HPDE6-E6E7 (cell line): Measurements from ENCODE around the gene SHISAL2A.

Experiments used
- DNase-seq: peaks from one replicate; pipeline ENCODE4 v3.0.0; 2011; ENCODE audit warnings: missing footprints; ENCODE audit errors: extremely low spot score

SHISAL2A gene

DNA sequence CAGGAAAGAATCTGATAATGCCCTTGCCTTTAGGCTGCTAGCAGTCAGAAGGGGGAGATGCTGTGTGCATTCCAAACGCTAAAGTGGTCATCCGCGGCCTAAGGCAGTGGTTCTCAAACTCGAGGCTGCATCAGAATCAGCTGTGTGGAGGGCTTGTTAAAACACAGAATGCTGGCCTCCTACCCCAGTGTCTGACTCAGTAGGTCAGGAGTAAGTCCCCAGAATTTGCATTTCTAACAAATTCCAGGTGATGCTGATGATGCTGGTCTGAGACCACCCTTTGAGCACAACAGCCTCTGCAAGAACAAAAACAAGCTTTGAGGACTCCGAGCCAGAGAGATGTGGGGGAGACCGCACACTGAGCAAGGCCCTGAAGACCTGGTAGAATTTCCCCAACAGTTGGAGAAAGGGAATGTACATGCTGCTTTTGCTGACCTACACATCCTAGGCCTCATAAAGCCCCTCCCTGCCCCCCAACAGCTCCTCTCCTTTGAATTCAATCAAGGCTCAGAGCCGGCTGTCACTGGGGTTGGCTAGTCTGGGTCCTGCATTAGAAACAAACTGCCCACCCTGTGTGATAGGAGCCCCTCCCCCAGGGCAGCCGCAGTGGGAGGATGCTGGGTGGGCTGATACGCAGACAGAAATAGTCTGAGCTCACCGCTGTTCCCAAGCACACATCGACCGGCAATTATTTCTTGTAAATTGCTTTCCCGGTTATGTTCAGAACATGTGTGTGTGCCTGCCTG, 27.1 kb downstream of the SHISAL2A start:
- no peak for DNase-seq

DNA sequence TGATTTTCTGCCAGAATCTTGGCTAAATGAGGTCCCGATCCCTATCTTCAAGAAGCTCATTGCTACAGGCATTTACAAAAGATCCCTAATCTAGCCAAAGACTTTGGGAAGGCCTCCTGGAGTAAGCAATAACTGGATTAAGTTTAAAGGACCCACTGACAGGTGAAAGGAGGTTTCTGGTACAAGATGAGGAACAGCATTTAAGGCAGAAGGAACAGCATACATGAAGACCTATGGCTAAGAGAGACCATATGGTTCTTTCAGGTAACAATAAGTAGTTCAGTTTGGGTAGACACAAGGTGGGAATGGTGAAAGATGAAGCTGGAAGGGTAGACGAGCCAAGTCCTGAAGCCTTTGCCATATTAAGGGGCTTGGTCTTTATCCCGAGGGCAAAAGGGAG, 27.8 kb downstream of the SHISAL2A start:
- no peak for DNase-seq

DNA sequence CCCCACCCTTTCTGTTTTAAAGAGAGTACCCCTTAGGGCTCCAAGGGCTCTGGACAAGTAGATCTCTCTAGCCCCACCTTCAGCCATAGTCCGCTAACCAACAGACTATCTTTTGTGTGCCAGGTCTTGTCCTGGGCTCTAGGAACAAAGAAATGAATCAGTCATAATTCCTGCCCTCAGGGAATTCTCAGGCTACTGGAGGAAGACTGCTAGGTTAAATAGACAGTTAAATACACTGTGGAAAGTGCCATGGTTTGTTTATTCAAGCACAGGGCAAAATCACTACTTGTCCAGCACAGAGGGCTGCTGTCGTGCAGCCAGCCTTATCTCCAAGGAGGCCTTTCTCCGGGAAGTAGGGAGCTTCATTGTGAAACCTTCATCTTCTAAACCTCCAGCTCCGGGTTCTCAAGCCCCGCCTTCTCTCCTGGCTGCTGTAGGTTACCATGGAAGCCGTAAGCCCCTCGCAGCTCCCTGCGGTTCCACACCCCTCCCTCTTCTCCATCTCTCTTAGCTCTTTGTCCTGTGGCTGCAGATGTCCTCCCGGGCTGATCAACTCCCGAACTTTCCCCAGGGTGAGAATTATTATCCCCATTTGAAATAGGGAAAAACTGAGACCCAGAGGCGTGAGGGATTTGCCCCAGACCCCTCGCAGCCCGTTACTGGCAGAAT, 29.8 kb downstream of the SHISAL2A start:
- DNase-seq: peak; percentile 93

DNA sequence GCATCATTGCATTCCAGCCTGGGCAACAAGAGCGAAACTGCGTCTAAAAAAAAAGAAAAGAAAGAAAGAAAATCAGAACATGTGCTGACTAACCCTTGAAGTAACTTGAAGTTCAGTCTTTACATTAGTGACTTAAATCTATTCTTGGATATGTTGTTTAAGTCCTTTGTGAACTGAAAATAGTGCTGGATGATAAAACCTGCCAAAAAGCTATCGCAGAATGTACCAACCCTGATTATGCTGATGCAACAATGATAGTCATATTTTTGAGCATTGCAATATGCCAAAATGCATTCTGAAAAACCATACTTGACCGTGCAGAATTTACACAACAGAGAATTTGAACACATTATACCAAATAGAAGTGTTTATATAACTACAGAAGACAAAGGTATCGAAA, 30.7 kb downstream of the SHISAL2A start:
- DNase-seq: no peak

DNA sequence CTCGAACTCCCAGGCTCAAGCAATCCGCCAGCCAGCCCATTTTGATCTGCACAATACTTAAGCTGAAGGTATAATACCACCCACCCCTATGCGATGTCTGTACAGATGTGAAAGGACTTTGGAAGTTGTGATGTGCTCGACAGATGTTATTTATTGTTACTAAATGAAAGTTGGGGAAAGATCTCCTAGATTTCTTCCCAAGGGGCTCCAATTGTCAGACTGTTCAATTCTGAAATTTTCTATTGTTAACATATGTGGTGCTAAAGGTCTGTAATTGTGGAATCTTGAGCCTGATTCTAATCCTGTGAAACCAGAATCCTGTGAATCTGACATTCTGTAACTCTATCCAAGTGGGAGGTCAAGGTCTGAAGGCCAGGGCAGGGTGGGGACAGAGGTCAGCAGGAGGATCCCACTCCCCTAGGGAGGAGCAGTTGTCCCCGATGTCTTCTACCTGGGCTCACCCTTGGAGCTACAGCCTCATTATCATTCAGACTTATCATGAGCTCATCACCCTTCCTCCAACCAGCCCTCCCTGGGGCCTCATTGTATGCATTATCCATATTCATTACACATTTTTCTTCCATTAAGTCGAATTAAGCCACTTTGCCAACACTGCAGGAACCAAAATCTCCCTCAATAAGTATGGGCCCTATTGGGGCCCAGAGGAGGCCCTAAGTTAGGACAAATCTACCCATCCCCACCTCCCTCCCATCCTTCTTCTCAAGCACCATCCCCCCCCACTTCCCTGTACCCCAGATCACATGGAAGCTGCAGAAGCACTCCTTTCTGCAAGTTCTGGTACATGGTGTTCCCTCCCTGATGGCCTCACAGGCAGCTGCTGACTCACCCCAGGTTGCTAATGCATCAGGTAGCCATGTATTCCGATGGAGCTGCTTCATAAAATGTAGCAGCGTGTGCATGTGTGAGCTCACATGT, 32.3 kb downstream of the SHISAL2A start:
- peak; percentile 61 for DNase-seq

DNA sequence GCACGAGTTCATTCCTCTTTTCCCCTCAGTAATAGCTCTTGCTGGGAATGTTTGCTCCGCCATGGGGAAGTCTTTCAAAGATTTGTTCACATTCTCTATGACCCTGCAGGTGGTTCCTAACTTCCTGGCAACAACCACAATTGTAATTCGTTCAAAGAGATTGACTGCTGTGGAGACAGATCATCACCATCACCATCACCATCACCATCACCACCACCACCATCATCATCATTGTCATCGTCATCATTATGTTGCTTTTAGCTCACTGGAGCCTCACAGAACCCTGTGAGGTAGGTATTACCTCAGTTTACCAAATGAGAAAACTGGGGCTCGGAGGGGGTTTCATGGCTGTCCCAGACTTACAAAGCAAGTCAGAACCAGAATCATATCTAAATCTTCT, 34.3 kb downstream of the SHISAL2A start:
- no peak for DNase-seq

DNA sequence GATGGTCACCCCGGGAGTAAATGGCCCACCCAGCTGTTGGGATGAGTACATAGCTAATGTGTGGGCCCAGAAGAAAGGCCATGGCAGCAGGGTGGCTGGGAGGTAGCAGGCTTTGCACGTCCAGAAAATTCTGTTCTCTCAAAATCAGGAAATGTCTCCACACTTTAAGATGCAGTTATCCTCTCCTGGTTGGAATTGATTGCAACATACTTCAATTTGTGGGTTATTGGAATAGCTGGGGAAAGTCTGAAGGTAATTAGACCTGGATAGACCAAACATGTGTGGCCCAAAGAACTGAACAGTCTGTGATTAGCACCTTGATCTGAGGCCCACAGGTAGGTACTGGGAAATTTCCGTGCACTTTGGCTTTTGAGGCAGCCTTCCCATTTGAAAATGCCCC, 35.0 kb downstream of the SHISAL2A start:
- DNase-seq: no peak

DNA sequence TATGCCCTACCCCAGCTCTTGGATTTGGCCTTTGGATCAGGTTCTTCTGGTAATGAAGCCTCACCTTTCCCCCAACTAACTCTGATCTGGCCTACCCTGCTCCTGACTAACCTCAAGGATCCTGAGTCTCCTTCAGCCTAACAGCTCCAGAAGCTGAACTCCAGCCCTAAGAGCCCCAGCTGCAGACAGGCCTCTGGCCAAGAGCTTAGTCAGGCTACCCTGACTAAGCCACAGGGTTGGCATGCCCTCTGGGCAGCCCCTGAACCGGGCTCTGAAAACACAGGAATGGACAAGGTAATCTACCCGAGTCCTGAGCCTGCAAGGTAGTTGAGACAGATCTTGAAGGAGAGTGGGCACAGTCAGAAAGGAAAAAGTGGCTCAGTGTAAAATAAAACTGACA, 35.7 kb downstream of the SHISAL2A start:
- peak; percentile 49 for DNase-seq

DNA sequence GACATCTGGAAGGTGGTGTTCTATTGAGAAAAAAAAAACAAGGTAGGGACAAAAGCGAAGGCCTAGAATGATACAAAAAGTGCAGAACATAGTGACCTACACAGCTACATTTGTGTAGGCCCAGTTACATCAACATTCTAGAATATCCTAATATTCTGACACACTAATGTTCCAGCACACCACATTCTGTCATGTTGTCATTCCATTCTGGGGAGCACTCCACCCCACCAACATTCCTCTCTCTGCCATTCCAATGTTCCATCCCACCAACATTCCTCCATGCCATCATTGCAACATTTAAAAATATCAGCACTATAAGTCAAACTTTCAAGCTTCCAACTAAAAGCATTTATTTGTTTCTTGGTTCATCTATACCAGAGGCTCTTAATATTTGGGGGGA, 36.7 kb downstream of the SHISAL2A start:
- no peak for DNase-seq

DNA sequence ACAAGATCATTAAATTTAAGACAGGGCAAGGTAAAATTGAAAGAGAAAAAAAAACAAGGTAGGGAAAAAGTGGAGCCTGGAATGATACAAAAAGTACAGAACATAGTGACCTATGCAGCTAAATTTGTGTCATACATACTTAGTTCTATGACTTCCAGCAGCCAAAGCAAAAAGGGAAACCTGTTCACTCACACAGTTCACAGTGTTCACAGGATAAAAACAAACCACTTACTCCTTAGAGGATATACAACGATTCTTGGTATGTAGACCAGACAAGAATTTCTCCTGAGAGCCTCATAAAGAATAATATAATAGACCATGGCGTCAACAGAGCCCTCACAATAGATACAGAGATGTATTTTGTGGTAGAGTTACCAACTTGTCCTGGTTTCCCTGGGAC, 37.6 kb downstream of the SHISAL2A start:
- DNase-seq: no peak

DNA sequence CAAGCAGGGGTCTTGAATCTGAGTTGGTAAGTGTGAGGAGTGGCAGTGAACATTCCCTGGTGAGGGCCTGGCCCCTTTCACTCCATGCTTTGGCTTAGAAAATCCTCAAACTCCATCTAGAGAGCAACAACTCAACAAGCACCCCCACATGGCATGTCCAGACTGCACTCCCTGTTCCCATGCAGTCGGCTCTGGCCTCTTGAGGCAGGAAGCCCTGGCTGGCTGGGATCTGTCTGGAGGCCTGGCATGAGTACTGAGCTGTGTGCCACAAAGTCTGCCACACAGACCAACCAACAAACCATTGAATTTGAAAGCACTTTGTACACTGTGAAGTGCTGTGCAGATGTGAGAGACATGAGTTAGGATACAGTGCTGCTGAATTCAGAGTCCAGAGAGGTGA, 40.0 kb downstream of the SHISAL2A start:
- no peak for DNase-seq

DNA sequence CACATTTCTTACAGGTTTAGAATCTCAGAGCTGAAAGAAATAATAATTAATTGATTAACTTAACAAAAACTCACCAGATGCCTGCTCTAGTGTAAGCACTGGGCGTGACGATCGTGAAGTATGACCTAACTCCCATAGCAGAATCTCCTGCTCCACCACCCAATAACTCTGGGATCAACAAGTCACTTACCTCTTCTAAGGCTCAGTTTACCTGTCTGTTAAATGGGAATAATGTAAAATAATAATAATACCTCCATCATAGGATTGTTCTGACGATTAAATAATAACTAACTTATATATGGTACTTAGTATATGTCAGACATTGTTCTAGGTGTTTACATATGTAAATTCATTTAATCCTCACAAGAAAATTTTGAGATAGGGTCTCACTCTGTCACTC, 40.5 kb downstream of the SHISAL2A start:
- DNase-seq: no peak

DNA sequence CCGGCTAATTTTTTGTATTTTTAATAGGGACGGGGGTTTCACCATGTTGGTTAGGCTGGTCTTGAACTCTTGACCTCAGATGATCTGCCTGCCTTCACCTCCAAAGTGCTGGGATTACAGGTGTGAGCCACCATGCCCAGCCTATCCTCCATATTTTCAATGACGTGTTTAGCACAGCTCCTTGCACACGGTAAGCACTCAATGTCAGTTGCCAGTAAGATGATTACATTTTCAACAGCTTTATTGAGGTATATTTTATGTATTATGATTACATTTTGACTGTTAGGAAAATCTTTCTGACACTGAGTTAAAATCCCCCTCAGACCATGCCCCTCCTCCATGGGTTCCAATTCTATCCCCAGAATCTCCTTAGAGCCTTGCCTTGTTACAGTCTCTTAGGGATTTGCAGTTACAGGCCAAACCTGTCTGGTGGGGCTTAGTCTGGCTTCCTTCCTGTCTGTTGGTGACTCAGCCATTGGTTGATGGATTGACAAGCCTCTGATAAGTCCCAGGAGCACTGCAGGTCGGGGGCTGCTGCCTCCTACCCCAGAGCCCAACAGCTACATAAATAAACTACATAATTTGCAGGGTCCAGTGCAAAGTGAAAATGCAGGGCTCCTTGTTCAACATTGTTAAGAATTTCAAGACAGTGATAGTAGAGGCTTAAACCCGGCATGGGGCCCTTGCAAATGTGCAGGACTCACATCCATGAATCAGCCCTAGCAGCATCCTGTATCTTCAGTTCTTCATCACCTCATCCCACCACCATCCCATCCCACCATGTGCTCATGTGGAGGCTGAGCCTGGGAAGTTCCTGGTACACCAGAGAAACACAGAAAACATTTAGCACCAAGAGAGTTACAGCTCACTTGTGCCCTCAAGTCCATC, 41.8 kb downstream of the SHISAL2A start:
- DNase-seq: peak; percentile 76

DNA sequence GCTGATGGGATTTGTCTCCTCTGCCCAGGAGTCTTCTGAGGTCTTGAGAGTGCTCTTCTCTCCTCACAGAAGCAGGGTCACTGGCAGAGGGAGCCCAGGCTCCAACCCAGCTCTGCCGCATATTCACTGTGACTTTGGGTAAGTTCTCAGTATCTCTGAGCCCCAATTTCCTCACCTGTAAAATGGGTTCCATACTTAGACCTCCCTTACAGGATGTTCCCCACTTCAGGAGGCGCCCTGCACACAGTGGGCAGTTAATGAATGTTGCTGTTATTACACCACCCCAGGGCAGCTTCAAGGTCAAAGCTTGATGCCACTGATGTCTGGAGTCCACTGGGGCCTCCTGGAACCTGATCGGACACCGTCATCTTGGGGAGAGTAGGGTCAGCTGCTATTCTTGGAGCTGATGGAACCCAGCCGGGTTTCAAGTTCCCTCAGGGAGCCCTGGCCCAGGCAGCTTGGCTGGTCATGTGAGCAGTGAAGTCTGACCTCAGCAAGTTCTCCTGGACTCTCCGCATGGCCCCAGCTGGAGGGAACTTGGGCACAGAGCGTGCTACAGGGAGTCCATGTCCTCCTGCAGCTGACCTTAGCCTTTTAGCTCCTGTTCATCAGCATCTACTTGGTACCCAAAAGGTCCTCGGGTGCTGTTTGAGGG, 43.4 kb downstream of the SHISAL2A start:
- DNase-seq: no peak

DNA sequence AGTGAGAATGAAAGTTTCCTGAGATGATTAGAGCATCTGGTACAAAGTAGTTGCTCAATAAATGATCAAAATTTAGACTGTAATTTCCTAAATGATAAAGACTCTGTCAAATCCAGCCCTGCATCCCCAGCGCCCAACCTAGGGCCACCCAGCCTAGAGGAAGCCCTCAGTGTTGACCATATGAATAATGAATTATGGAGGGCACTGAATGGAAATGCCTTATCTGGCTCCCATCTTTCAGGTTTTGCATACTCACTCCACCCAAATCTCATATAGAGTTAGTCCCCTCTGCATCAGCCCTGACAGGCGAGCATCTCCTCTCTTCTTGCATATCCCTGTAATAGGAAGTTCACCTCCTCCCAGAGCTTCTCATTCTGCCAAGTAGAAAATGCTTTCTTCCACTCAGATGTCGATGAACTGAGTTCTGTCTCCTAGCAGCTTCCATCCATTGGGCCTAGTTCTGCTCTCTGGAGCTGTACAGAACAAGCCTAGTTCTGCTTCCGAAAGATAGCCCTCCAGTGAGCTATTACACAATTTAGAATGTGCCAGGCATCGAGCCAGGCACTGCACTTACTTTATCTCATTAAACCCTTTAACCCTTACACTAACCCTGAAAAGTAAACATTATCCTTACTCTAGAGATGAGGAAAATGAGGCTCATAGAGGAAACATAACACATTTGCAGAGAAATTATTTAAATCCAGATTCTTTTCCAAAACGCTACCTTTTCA, 44.3 kb downstream of the SHISAL2A start:
- no peak for DNase-seq

DNA sequence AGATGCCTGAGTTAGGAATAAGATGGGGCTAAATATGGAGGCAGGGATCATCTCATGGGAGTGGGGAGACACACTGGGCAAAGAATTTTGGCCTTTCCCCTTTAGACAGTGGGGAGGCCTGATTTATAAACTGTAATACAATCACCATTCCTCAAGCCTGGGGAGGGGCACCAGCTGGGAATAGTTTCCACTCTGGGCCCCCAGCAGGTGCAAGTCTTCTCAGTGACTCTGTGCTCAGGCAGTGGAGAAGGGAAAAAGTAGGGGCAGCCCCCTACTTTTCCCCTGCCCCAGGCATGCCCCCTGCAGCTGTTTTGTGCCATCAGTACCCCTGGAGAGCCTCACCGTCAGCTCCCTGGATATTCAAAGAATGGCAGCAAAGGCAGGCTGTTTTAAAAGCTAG, 46.1 kb downstream of the SHISAL2A start:
- DNase-seq: no peak

DNA sequence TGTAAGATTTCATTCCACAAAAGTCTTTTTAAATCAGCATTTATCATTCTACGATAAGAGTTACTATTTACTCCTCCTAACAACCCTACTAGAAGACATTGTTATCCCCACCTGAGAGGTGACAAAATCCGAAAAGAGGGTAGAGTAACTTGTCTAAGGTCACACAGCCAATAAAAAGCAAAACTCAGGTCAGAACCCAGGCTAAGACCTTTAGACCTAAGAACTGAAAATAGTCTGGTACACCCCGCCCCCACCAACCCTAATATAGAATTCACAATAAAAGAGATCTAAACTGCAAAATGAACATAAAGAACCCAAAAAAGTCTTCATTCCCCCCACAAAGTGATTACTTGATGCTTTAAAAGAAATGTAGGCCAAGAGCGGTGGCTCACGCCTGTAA, 46.5 kb downstream of the SHISAL2A start:
- DNase-seq: no peak

DNA sequence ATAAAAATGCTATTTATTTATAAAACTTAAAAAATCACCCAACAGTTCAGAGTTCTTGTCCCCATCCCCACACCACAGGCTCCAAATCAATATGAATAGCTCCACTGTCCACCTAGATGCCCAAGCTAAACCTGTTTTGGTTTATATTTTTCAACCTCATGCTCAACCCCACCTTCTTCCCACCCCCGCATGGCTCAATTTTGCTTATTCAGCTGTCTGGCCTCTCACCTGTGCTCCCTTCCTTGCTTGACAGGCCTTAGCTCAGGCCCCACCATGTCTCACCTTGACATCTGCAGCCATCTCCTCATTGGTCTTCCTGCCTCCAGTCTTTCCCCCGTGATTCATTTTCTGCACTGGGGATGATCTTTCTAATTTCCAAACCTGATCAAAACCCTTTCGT, 47.4 kb downstream of the SHISAL2A start:
- no peak for DNase-seq

DNA sequence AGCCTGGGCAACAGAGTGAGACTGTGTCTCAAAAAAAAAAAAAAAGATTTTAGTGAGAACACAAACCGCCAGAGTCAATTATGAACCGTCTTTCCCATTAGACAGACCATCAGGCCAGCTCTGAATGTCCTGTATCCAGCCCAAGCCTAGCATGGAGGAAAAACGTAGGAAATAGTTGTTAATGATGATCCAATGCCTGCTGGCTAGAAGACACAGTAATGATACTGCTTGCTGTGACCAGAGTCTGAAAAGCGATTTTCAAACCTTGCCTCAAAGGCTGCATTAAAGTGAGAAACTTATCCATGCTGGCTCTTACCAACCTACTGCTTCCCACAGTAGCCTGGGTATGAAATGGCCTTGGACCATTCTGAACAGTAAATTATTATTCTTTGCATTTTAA, 48.2 kb downstream of the SHISAL2A start:
- no peak for DNase-seq

DNA sequence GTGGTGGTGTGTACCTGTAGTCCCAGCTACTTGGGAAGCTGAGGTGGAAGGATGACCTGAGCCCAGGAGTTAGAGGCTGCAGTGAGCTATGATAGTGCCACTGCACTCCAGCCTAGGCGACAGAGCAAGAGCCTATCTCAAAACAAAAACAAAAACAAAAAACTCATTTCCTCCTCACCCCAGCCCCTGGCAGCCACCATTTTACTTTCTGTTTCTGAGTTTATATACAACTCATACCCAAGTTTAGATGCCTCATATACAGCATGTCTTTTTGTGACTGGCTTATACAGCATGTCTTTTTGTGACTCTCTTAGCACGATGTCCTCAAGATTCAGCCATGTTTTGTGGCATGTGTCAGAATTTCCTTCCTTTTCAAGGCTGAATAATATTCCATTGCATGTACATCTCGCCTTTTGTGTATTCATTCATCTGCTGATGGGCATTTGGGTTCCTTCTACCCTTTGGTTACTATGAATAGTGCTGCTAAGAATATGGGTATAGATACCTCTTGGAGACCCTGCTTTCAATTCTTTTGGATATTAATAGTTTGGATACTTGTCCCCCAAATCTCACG, 50.5 kb downstream of the SHISAL2A start:
- no peak for DNase-seq
